Duodenal mucosa (tissue), 2 donors: ENCODE measurements around the gene C15orf40.

Experiments
- H3K27ac ChIP-seq: one replicate; pipeline ENCODE4 v1.7.0; 2013; ENCODE audit warnings: low read depth, low read length
- H3K27me3 ChIP-seq, 2 donors: one replicate each; pipeline ENCODE4 v1.7.0; 2013; ENCODE audit warnings: low read length in 2 of 2, control low read depth in 1 of 2; ENCODE audit not compliant: insufficient read depth in 2 of 2, control insufficient read depth in 1 of 2
- H3K36me3 ChIP-seq, 2 donors: one replicate each; pipeline ENCODE4 v1.7.0; 2013; ENCODE audit warnings: low read length in 2 of 2, control low read depth in 1 of 2; ENCODE audit not compliant: insufficient read depth in 2 of 2, control insufficient read depth in 1 of 2
- H3K4me1 ChIP-seq, 2 donors: one replicate each; pipeline ENCODE4 v1.7.0; 2013; ENCODE audit warnings: low read length in 2 of 2, control low read depth in 1 of 2; ENCODE audit not compliant: insufficient read depth in 2 of 2, control insufficient read depth in 1 of 2
- H3K4me3 ChIP-seq, 2 donors: one replicate each; pipeline ENCODE4 v1.7.0; 2013; ENCODE audit warnings: low read length in 2 of 2, low read depth in 1 of 2
- H3K9ac ChIP-seq, 2 donors: one replicate each; pipeline ENCODE4 v1.7.0; 2013; ENCODE audit warnings: low read length in 2 of 2, low read depth in 1 of 2
- H3K9me3 ChIP-seq, 2 donors: one replicate each; pipeline ENCODE4 v1.7.0; 2013; ENCODE audit warnings: low read length in 2 of 2, control low read depth in 1 of 2; ENCODE audit not compliant: control insufficient read depth in 1 of 2

Gene C15orf40

GRCh38 chr15:82959423-82959822 lies 52.0 kb downstream of the C15orf40 start:
- no peaks in the 10 kb centered on the region for H3K9me3 ChIP-seq
- no peak overlapping the region for H3K4me3 ChIP-seq
- no peak overlapping the region for H3K9ac ChIP-seq
- no peaks in the 10 kb centered on the region for H3K36me3 ChIP-seq
- H3K4me1 ChIP-seq: no peaks in the 10 kb centered on the region
- no peak overlapping the region for H3K27ac ChIP-seq
- H3K27me3 ChIP-seq: no peaks in the 10 kb centered on the region

DNA sequence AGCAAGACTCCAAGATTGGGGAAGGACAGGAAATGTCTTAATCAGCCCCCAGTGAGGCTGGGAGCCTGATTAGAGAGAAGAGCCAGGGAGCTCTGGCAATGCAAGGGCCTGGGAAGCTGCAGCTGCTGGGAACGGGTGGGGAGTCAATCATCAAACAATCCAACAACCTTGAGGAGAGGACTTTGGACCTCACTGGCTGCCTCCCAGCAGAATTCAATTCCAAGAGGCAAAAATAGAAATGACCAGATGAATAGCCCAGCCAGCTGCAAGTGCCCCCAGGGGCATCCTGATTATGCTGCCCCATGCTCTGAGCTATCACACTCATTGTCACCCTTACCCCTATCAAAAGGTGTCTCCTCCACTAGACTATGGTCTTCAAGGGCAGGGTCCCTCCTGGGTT lies 52.8 kb downstream of the C15orf40 start:
- Histone ChIP-seq H3K27ac (no peak overlapping the region), H3K9ac (no peak overlapping the region), H3K9me3 (no peaks in the 10 kb centered on the region)

DNA sequence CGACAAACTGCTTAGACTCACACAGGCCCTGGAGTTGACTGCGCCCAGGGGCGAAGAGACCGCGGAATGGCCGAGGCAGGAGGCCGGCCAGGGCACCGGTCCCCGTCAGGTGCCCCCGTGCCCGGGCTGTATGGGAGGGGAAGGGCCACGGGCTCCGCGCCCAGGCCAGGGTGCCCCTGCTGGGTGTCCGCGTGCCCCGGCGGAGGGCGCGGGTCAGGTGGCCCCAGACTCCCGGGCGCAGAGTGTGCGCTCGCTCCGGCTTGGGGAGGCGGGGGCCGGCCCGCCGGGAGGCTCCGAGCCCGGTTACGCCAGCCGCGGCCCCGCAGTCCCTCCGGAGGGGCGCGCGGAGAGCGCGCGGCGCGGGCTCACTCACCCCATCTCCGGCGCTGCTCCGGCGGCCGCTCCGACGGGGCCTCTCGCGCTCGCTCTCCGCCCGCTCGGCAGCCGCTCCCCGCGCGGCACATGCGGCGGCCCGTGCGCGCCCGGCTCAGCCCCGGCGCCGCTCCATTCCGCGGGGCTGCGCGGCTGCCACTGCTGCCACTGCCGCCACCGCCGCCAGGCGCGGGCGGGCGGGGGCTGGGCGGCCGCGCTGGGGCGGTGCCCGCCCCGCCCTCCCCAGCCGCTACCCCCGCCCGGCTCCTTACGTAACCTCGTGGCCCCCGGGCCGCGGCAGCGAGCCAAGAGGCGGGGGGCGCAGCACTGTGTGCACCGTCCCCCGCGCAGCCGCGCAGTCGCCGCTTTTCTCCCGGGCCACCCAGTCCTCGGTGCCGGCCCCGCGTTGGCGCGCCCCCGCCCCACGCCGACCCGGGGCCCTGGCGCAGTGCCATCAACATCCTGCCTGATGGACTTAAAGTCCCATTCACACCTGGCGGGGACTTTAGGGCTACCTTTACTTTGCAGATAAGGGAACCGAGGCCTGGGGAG lies 59.0 kb downstream of the C15orf40 start, which contains the start of gene HOMER2:
Gene HOMER2 (minus strand): TSS at position 563 of the 924 bp plus-strand sequence. CDS start 185 bp downstream, at position 378.
- Histone ChIP-seq H3K4me3 (peak within 1 kb of the TSS; percentile 52 to 66), H3K27me3 (peaks cover 3 to 14% of the 10 kb centered on the region in 2 donors), H3K9ac (peak within 1 kb of the TSS; percentile 26 to 35), H3K9me3 (no peaks in the 10 kb centered on the region), H3K27ac (peak within 1 kb of the TSS; percentile 8), H3K4me1 (peaks cover 0 to 9% of the 10 kb centered on the region in 2 donors), H3K36me3 (no peaks in the 10 kb centered on the region)

More for the DNA sequence above, 52.8 kb downstream of the C15orf40 start:
- H3K4me3 ChIP-seq: no peak overlapping the region
- H3K4me1 ChIP-seq: no peaks in the 10 kb centered on the region
- H3K27me3 ChIP-seq: no peaks in the 10 kb centered on the region
- H3K36me3 ChIP-seq: no peaks in the 10 kb centered on the region

GRCh38 chr15:82951472-82952157 lies 59.8 kb downstream of the C15orf40 start:
- Histone ChIP-seq H3K9me3 (no peaks in the 10 kb centered on the region), H3K9ac (peak overlapping the region; percentile 26 to 35), H3K4me1 (peaks cover 0 to 9% of the 10 kb centered on the region in 2 donors), H3K27ac (no peak overlapping the region), H3K4me3 (peak overlapping the region; percentile 51 to 66), H3K27me3 (peaks cover 3 to 14% of the 10 kb centered on the region in 2 donors), H3K36me3 (no peaks in the 10 kb centered on the region)

- Histone ChIP-seq H3K27me3 (peaks cover 3 to 14% of the 10 kb centered on the region in 2 donors), H3K4me3 (peak overlapping the region in 1 of 2 donors; percentile 66), H3K9ac (no peak overlapping the region), H3K27ac (no peak overlapping the region), H3K4me1 (peaks cover 0 to 9% of the 10 kb centered on the region in 2 donors), H3K36me3 (no peaks in the 10 kb centered on the region), H3K9me3 (no peaks in the 10 kb centered on the region)
Measured at GRCh38 chr15:82950746-82951370, 60.6 kb downstream of the C15orf40 start.

DNA sequence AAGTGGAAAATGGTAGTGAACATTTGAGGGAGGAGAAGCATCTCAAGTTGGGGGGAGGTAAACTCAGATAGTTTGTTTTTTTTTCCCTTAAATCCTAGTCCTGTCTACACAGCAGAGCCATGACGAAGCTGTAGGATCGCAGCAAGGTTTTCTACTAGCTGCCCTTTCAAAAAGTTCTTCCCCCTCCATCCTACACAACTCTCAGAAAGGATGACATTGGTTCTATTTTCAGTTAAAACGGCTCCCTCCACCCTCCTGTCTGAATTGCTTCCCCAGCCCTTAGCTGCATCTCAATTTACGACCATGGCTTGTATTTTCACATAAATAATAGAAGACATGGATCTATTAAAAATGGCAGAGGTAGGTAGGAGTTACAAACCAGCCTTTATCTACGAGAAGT lies 61.1 kb downstream of the C15orf40 start:
- peaks cover 0 to 9% of the 10 kb centered on the region in 2 donors for H3K4me1 ChIP-seq
- H3K27ac ChIP-seq: no peak overlapping the region
- peaks cover 3 to 14% of the 10 kb centered on the region in 2 donors for H3K27me3 ChIP-seq
- H3K4me3 ChIP-seq: no peak overlapping the region
- H3K36me3 ChIP-seq: no peaks in the 10 kb centered on the region
- no peak overlapping the region for H3K9ac ChIP-seq
- no peaks in the 10 kb centered on the region for H3K9me3 ChIP-seq

DNA sequence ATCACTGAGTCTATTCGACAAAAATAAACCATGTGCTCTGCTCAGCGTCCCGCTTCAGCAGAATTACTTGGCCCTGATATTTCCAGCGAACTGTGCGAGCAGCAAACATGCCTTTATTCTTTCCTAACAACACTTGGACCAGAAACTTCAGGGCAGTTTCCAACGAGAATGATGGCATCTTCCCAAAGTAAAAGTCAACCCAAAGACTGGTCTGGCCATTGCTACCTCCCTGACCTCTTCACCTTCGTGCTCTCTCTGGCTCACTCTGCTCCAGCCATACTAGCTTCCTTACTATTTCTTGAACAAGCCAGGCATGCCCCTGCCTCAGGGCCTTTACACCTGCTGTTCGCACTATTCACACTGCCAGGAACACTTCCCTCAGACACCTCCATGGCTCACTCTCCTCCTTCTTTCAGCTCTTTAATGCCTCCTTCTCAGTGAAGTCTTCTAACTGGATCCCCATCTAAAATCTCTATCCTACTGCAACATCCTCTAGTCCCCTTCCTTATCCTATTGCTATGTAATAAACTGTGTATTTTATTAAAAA lies 65.2 kb downstream of the C15orf40 start:
- Histone ChIP-seq H3K4me3 (no peak overlapping the region), H3K36me3 (no peaks in the 10 kb centered on the region), H3K9me3 (no peaks in the 10 kb centered on the region), H3K9ac (no peak overlapping the region), H3K27ac (no peak overlapping the region), H3K4me1 (peaks cover 0 to under 1% of the 10 kb centered on the region in 2 donors), H3K27me3 (peaks cover 3 to 14% of the 10 kb centered on the region in 2 donors)

DNA sequence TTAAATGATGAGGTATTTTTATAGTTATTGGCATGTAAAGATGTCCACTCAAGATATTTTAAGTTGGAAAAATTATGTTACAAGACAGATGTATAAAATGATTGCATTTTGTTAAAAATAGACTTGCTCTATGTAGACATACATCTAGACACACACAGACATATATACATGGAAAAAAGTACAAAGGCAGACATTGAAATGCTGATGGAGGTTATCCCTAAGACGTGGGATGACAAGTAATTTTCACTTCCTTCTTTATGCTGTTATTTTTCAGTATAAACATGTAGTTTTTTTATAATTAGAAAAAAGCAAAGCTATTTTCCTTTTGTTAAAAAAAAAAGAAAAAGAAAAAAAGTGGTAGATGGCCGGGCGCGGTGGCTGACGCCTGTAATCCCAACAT lies 66.1 kb downstream of the C15orf40 start:
- Histone ChIP-seq H3K27me3 (peaks cover 3 to 9% of the 10 kb centered on the region in 2 donors), H3K27ac (no peak overlapping the region), H3K9me3 (no peaks in the 10 kb centered on the region), H3K36me3 (no peaks in the 10 kb centered on the region), H3K9ac (no peak overlapping the region), H3K4me1 (no peaks in the 10 kb centered on the region), H3K4me3 (no peak overlapping the region)

- no peak overlapping the region for H3K27ac ChIP-seq
- no peak overlapping the region for H3K9ac ChIP-seq
- no peaks in the 10 kb centered on the region for H3K9me3 ChIP-seq
- H3K36me3 ChIP-seq: no peaks in the 10 kb centered on the region
- H3K4me1 ChIP-seq: no peaks in the 10 kb centered on the region
- peaks cover 1 to 6% of the 10 kb centered on the region in 2 donors for H3K27me3 ChIP-seq
- no peak overlapping the region for H3K4me3 ChIP-seq
Measured at GRCh38 chr15:82944821-82945220, 66.6 kb downstream of the C15orf40 start.
